ENCODE measurements around the gene ZFYVE16. TPM values are rescaled to one million over a fixed set of nuclear protein-coding genes. Genes with fewer than 3 reads are reported as not detected.
A peak's percentile ranks its signal among the peaks of the same experiment; 100 is the strongest.

The ZFYVE16 gene
- total RNA-seq, 4 donors from 2014 or later = 31.8 to 64.7 (median 45.2) TPM

GRCh38 chr5:80403782-80404181, 4.1 kb upstream of the ZFYVE16 start:
- Histone ChIP-seq H3K4me1 (peaks cover 17 to 33% of the 10 kb centered on the region in 2 donors), H3K27me3 (no peaks in the 10 kb centered on the region), H3K4me3 (replicated peaks in 1 of 3) (no peak overlapping the region), H3K9me3 (no peaks in the 10 kb centered on the region), H3K27ac (peak overlapping the region; percentile 14 to 55 (median 41)), H3K36me3 (no peaks in the 10 kb centered on the region)
- intact Hi-C loops (cut with DNase I) = no loop called here
- TF ChIP-seq, protein P1, sequence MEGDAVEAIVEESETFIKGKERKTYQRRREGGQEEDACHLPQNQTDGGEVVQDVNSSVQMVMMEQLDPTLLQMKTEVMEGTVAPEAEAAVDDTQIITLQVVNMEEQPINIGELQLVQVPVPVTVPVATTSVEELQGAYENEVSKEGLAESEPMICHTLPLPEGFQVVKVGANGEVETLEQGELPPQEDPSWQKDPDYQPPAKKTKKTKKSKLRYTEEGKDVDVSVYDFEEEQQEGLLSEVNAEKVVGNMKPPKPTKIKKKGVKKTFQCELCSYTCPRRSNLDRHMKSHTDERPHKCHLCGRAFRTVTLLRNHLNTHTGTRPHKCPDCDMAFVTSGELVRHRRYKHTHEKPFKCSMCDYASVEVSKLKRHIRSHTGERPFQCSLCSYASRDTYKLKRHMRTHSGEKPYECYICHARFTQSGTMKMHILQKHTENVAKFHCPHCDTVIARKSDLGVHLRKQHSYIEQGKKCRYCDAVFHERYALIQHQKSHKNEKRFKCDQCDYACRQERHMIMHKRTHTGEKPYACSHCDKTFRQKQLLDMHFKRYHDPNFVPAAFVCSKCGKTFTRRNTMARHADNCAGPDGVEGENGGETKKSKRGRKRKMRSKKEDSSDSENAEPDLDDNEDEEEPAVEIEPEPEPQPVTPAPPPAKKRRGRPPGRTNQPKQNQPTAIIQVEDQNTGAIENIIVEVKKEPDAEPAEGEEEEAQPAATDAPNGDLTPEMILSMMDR (IDR thresholded peaks at IDR 0.05) = no peak
- TF ChIP-seq POLR2A (IDR thresholded peaks at IDR 0.05) = no peak
- no peak for DNase-seq
- 88 to 89% methylated on average over 2 of the region's 2 CpGs for WGBS, 2 donors

GRCh38 chr5:80406980-80407734, 707 bp upstream of the ZFYVE16 start:
- Histone ChIP-seq H3K36me3 (no peaks in the 10 kb centered on the region), H3K27ac (peak overlapping the region; percentile 97 to 98 (median 98)), H3K27me3 (no peaks in the 10 kb centered on the region), H3K4me1 (peaks cover 22 to 31% of the 10 kb centered on the region in 2 donors), H3K9me3 (no peaks in the 10 kb centered on the region), H3K4me3 (replicated peaks in 1 of 3) (peak overlapping the region in 2 of 3 donors; percentile 51 to 91)
- DNase-seq = peak; percentile 2 to 12
- intact Hi-C loops (cut with DNase I) = loop anchor here (5.0 kb wide), 1 partner anchor 80 kb away; the partner anchor contains the start of gene FAM151B
- TF ChIP-seq POLR2A (IDR thresholded peaks at IDR 0.05) = no peak
- TF ChIP-seq, protein P1 (IDR thresholded peaks at IDR 0.05) = no peak
- 24 to 26% methylated on average over 31 of the region's 31 CpGs for whole genome bisulfite sequencing, 2 donors

DNA sequence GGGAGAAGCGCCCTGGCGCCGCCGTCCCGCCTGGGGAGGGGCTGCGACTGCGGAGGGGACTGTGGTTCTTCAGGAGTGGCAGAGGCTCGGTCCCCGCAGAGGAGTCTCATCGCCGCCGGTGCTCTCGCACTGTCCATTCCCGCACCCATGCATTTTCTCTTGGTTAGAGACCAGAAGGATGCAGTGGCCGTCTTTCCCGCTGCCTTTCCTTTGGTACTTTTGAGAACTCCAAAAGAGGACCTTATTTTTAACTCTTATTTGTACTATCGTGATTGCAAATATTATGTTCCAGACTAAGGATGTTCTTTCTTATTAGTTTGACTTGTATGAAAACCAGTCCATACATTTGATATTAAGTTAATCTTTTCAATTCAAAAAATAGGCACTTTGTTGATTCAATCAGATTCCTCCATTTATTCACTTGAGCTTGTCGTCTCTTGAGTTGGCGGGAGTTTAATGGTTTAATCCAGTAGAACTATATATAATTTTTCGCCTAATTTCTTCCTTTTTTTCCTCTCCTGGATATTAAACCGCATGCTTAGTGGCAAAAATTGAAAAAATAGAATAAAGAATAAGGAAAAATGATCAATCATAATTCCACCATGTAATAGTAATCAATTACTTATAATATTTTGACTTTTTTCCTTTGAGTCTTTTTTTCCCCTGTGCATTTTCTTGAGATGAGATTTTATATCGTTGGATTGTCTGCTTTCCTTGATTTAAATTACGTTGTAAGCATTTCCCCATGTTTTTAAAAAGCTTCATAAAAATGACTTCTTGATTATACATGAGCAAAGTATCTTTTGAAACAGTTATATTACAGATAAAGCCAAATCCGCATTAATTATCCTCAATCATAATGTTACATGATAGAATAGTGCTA, 861 bp downstream of the ZFYVE16 start:
- peak overlapping the region; percentile 45 to 91 (median 51) for H3K4me3 ChIP-seq (replicated peaks in 1 of 3)
- no peaks in the 10 kb centered on the region for H3K9me3 ChIP-seq
- peaks cover 13 to 22% of the 10 kb centered on the region in 2 donors for H3K4me1 ChIP-seq
- DNase-seq = peak; percentile 59 to 61
- WGBS, 2 donors = 12 to 13% methylated on average over 17 to 18 of the region's 24 CpGs
- H3K27me3 ChIP-seq = no peaks in the 10 kb centered on the region
- peak overlapping the region; percentile 97 to 98 (median 98) for H3K27ac ChIP-seq
- TF ChIP-seq POLR2A (IDR thresholded peaks at IDR 0.05) = no peak
- TF ChIP-seq, protein P1 (IDR thresholded peaks at IDR 0.05) = no peak
- H3K36me3 ChIP-seq = no peaks in the 10 kb centered on the region
- intact Hi-C loops (cut with DNase I) = loop anchor here (5.0 kb wide), 1 partner anchor 79 kb away; the partner anchor contains the start of gene FAM151B

DNA sequence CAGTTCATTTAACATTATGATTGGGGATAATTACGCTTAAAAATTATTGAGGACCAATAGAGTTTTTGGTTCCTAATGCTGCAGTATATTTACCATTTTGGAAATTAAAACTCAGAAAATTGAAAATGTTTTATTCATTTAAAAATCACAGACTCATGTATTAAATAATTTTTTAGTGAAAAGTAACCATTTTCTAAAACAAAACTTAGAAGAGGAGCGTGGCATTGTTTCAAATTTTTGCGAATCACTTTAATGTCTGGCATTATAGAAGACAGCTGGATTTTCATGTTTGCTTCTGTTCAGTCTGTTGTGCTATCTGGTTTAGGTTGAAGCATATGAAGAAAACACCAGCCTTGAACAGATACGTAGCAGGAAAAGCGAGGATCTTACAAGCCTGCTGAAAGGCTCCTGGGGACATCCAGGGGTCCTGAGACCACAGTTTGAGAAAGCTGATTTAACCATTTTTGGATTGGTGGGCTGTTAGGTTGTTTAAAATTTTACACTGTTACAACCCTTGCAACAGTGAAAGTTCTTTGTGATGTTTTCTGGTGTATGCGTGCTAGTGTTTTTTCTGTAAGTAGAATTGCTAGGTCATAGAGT, 1.6 kb downstream of the ZFYVE16 start:
- Histone ChIP-seq H3K9me3 (no peaks in the 10 kb centered on the region), H3K4me3 (replicated peaks in 1 of 3) (no peak overlapping the region), H3K36me3 (no peaks in the 10 kb centered on the region), H3K4me1 (peaks cover 11 to 18% of the 10 kb centered on the region in 2 donors), H3K27me3 (no peaks in the 10 kb centered on the region), H3K27ac (no peak overlapping the region)
- TF ChIP-seq POLR2A (IDR thresholded peaks at IDR 0.05) = no peak
- TF ChIP-seq, protein P1 (IDR thresholded peaks at IDR 0.05) = no peak
- no peak for DNase-seq
- intact Hi-C loops (cut with DNase I) = loop anchor here (5.0 kb wide), 1 partner anchor 78 kb away; the partner anchor contains the start of gene FAM151B
- WGBS, 2 donors = 75 to 84% methylated on average over 6 of the region's 6 CpGs

Measured in thyroid gland (tissue), 4 donors.